Globus pallidus (tissue), 1 donor: ENCODE data around the gene ARL6IP4.

Source experiments
- DNase-seq: peaks from one replicate; pipeline ENCODE4 v3.0.0-alpha.2; 2015; ENCODE audit warnings: low spot score

Gene ARL6IP4

DNA sequence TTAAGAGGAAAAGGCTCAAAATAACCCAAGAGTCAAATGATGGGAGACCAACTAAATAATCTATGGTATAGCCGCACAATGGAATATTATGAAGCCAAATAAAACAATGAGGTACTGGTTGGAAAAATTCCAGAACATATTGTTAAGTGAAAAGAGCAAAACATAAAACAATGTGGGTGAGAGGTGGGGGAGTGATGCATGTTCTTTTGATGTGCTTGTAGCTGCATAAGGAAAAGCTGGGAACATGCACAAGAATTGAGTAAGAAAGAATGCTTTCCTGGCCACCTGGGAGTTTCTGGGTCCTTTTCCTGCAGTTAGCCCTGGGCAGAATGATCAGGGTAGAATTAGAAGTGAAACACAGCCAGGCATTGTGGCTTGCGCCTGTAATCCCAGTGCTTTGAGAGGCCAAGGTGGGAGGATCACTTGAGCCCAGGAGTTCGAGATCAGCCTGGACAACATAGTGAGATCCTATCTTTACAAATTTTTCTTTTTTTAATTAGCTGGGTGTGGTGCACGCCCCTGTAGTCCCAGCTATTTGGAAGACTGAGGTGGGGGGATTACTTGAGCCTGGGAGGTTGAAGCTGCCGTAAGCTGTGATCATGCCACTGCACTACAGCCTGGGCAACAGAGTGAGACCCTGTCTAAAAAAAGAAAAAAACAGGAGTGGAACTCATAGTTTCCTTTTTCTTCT is 22.1 kb upstream of the ARL6IP4 start:
- DNase-seq = no peak

DNA sequence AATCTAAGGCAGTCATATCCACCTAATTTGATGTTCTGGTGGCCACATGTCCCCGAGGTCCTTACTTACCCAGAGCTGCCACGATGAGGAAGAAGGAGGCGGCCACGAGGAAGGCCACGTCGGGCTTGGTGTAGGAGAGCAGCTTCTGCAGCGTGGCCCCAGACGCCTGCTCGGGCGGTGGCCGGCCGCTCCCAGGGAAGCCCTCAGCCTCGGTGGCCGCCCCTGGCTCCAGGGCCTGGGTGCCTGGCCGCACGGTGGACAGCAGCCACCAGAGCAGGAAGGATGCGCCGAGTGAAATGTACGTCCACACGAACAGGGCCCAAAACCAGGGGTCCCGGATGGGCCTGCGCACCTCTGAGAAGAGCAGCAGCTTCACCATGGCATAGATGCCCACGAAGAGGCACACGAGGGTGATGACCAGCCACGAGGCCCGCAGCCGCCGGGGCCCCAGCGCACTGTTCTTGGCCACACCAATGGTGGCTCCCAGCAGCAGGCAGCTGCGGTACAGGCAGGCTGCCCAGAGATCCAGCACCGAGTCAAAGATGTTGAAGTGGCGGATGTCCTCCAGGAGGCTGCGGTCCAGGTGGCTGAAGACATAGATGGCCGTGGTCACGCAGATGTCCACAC is 20.8 kb upstream of the ARL6IP4 start:
- no peak for DNase-seq

DNA sequence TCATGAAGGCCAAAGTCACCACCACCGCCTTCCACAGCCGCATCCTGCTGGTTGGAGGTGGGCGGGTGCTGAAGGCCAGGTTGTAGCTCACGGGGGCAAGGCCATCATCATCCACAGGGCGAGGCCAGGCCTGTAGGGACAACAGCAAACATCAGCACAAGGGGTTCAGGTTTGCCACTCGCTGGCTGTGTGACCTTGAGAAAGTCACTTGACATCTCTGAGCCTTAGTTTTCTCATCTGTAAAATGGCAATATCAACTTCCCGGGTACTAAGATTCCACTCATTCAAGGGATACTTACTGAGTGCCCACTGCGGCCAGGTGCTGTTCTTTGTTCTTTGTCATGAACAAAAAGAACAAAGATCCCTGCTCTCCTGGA is 20.3 kb upstream of the ARL6IP4 start:
- no peak for DNase-seq

DNA sequence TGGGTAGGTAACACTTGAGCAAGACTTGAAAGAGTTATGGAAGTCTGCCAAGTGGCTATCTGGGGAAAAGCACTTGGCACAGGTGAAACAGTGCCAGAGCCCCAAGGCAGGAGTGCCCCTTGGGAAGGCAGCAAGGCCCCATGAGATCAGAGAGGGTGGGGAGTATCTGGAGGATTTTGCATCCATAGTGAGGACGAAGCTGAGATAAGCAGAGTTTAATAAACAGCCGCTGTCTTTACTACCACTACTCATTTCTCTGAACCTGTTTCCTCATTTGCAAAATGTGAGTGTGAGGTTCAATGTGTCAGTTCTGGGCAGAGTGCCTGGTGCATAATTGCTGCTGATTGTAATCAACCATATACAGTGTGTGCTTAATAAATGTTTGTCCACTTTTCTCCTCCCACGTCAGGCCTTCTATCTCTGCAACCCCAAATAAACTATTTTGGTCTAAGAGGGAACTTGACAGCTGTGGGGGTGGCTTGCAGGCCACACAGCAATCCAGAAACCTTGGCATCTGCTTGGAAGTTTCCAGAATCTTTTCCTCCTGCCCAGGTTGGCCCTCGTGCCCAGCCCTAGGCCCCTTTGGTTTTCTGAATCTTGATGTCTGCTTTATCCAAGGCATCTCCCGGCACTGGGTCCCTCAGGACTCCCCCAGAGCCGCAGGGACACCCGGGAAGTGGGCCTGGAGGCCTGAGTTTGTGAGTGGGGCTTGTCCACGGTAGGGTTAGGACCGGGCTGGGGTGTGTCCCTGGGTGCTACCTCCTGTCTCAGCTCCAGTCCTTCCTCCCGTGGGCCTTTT is 18.8 kb upstream of the ARL6IP4 start:
- no peak for DNase-seq

DNA sequence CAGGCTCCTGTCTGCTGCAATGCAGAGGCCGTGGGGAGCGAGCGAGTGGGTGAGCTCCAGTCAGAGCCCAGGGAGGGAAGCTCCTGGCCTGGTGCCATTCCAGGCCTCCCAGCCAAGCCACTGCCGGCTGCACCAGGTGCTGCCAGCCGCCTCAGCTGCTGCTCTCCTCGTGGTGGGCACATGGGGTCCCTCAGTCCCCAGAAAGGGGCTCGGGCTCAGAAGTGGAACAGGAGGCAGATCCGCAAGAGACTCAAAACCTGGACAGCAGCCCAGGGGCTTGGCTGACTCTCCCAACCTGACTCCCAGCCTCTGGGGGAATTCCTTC is 16.6 kb upstream of the ARL6IP4 start:
- peak; percentile 34 for DNase-seq

DNA sequence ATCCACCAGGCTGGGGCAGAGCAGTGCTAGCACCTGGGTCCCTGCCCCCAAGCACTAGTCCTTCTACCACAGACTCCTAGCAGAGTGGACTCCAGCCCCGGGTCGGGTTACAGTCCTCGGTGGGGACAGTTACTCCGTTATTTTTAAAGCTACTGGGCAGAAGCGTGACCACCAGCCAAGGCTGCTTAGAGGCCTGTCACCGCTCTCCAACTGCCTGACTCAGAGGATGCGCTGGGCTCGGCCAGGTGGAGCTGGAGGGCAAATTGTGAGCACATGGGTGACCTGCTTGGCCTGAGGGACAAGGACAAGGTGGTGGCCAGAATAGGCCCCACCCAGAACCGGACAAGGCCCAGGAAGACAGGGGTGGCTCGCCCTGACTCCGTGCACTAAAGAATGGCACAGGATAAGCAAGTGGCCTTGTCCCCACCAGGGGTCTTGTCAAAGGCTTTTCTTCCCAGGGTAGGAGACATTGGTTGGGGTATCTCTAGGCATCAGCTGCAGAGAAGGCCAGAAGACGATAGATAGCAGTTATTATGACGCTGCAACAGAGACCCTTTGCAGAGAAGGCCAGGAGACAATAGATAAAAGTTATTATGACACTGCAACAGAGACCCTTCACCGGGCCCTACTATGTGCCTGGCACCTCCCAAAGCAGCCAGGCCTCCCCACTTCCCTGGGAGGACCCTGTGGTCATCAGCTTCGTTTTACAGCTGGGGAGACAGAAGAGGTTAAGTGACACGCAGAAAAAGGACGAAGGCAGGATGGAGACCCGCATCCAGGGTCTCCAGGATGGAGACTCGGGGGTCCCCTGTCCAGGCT is 15.8 kb upstream of the ARL6IP4 start:
- DNase-seq = no peak

DNA sequence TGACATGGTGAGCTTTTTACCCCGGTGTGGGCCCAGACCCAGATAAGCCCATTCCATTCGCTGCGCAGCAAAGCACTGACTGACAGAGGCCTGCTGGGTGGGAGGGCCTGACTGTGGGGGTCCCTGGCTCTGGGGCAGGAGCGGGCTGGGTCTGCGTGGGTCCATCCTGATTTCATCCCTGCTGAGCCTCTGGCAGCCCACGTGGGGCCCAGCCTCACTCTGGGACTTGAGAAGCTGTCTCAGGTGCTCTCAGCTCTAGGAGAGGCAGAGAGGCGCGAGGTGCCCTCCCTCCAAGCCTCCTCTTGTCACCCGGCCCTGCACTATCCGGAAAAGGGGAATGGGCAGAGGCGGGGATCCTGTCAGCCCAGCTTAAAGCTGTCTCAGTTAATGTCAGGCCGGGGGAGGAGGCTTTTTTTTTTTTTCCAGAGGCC is 15.1 kb upstream of the ARL6IP4 start:
- DNase-seq = no peak

DNA sequence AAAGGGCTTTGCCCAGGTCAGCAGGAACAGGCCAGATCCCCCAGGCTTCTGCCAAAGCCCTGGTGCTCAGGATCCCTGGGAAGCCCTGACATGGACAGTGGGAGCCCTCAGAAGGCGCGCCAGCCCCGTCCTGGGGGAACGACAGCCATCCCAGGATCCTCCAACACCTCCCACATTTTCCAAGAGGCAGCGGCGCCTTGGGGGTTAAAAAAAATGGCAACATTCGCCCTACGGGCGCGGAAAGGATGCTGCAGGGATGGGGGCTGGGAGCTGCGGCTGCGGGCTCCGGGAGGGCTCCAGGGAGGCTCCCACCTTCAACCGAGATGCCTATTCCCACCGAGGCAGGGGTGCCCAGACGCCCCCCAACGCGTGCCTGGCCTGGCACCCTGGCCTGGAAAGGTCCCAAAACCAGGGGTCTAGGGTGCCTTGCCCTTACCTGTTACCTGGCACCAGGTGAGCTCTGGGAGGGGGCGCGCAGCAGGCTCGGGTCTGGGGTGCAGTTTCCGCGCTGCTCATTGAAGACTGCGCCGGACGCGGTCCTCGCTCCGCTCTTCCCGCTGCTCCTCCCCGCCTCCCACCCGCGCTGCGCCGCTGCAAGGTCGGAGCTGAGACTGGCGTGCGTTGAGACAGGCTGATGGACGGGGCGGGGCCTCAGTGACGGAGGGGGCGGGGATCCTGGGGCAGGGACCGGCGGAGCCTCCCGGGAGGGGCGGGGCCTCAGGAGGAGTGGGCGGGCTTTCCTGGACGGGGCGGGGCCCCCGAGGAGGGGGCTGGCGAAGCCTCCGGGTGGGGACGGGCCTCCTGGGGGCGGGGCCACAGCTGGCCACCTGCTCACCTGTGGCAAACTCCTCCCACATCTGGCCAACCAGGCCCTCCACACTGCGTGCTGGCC is 14.4 kb upstream of the ARL6IP4 start, which contains the start of gene ABCB9:
TSS of gene ABCB9 (minus strand) at position 613 of the 892 bp plus-strand sequence. CDS start 6,228 bp downstream, outside the sequence.
- DNase-seq = peak; percentile 90

DNA sequence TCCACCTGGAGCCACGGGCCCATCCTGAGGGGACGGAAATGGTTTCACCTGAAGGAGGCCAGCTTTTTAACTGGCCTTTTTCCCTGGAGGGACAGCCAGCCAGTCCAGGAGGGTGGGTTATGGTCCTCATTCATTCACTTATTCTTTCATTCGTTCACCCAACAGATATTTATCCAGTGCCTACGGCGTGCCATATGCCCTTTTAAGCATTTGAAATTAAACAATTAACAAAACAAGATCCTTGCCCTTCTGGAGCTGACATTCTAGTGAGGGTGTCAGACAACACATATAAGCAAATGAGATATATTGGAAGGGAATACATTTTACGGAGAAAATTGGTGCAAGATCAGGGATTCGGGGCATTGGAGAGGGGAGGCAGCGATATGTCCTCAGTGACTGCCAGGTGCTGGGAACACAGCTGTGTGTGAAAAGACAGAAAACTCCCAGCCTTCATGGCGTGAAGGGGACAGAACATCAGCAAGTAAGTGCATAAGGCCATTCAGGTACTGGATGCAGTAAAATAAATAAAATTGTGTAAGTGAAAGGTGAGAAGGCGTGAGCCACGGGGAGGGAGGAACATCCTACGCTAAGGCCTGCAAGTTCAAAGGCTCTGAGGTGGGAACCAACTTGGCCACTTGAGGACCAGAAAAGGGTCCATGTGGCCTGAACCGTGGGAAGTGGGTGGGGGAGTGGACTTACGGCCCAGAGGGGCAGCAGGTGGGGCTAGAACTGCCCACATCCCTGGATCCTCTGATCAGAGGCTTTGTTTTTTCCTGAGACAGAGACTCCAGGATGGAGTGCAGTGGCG is 13.5 kb upstream of the ARL6IP4 start:
- no peak for DNase-seq

DNA sequence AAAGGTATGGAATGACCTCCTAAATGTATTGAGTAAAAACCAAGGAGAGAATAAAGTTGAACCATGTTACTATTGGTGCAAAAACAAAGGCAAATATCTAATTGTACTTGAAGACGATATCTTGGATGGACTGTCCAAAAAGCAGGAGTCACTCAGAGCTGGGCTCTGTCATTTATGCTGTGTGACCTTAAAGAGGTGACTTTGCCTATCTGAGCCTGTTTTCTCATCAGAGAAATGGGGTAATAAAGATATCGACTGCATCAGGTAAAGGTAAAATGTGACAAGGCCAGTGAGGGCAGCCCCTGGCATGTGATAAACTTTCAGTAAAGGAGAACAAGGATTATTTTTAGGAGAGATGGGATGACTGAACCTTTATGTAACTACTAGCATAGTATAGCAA is 12.4 kb upstream of the ARL6IP4 start:
- no peak for DNase-seq

DNA sequence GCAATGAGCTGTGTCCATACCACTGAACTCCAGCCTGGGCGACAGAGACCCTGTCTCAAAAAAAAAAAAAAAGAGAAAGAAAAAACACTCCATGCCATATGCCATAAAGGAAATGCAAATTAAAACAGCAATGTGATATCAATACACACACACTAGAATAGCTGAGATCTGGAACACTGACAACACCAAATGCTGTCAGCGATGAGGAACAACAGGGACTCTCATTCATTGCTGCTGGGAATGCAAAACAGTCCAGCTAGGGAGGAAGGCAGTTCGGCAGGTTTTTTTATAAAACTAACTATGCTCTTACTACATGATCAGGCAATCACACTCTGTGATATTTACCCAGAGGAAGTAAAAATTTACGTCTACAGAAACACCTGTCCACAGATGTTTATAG is 10.8 kb upstream of the ARL6IP4 start:
- DNase-seq = peak; percentile 80

DNA sequence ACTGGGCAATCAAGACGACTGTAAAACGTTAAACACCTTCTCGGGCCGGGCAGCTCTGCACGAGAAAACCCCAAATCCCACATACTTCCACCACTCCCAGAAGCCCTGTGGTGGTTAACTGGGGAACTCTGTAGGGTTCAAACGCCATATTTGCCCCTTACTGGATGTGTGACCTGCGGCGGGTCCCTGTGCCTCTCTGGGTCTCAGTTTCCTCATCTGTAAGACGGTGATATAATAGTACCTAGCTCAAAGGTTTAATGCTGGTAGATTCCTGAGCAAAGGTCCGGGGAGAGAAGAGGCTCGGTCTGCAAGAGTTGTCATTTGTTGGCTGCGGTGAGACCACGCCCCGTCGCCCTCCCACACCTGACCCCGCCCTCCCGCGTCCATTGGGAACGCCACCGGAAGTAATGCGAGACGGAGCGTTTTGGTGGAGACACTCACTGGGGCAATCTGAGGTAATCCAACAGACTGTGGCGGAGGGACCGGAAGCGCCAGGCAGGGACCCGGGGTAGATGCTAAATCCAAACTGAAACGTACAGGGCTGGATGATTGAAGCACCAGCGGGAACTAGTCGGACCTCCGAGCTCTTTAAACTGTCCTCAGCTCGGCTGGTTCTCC is 6.1 kb upstream of the ARL6IP4 start:
- DNase-seq = peak; percentile 98

DNA sequence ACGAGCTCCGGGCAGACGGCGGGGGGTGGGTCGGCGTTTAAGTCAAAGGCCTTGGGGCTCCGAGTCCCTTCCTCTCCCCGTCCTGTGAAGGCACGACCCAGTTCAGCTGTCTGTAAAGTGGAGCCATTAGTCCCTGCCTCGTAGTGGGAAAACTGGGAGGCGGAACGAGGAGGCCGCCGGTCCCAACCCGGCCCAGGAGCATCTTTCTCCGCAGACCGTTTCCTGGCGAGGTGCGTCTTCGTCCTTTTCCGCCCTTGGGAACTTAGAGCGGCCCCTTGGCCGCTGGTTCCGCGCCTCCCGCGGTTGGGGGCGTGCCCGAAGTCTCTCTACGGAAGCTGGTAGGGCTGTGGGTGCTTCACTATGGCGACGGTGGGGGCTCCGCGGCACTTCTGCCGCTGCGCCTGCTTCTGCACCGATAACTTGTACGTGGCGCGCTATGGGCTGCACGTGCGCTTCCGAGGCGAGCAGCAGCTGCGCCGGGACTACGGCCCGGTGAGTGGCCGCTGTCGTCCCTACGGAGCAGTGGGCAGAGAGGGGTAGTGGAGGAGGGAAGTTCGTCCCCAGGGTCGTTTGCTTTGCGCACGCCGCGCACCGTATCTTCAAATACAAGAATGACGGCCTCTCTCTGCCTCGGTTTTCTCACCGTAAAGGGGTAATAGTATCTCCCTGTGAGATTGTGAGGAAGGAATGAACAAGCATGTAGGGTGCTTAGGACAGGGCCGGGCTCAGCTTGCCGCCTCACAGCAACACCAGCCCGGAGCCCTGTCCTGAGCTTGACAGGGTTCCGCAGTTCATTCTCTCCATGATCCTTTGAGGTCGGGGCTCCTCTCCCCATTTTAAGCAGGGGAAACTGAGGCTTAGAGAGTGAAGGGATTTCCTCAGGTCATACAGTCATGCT is 5.3 kb upstream of the ARL6IP4 start, which contains the start of gene OGFOD2:
TSS of gene OGFOD2 (plus strand) at position 353 of the 898 bp plus-strand sequence. CDS start at position 361, 8 bp downstream.
- DNase-seq = peak; percentile 87

DNA sequence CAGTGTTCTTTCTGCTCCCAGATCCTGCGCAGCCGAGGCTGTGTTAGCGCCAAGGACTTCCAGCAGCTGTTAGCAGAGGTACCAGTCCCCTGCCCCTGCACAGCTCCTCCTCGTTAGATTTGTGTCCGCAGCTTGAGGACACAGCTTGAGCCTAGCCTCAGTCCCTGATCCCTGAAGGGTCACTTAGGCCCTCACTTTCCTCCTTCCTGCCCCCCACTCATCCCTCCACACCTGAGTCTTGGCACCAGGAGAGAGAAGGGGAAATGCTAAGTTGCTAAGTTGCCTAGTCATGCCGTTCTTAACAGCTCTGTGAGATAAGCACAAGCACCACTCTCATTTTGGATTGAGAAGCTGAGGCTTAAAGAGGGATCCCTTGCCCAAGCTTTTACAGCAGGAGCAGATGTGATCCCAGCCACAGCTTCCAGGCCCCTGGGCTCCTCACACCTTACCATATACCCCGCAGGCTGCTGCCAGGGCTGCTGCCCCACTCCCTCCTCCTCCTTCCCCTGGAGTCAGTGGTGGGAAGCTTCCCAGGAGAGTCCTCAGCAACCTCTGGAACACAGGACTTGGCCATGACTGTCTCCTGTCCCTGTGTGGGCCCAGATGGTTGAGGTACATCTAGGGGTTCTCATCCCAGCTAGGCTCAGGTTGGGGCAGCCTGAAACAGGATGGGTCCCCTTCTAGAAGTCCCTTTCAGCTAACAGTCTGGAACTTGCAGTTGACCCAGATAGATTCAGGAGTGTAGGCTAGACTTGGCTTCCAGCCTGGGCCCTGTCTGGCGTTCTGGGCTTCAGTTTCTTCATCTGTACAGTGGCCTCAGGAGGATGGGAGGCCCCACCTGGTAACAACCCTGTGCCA is 4.5 kb upstream of the ARL6IP4 start:
- no peak for DNase-seq

DNA sequence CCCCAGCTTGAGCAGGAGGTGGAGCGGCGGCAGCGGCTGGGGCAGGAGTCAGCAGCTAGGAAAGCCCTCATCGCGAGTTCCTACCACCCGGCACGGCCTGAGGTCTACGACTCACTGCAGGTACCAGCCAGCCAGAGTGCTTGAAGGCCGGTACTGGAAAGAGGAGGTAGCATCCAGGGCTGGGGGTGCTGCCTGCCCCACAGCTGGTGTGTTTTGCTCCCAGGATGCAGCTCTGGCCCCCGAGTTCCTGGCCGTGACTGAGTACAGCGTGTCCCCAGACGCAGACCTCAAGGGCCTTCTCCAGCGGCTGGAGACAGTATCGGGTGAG is 3.9 kb upstream of the ARL6IP4 start:
- no peak for DNase-seq

DNA sequence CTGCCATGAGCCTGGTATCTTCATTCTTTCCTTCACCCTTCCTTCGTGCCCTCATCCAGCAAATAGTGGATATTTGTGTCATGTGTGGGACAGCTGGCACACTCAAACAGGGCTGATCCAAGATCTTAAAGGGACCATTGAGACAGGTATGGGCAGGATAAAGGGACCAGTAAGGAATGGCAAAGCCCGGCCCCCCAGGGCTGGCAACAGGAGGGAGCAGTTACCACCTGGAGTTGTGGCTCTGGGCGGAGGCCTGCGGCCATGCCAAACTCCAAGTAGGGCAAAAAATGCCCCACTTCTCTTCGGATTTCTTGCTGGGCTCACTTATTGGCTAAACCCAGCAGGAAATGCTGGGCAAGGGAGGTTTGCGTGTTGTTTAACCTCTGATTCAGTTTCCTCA is 3.3 kb upstream of the ARL6IP4 start:
- DNase-seq = no peak

DNA sequence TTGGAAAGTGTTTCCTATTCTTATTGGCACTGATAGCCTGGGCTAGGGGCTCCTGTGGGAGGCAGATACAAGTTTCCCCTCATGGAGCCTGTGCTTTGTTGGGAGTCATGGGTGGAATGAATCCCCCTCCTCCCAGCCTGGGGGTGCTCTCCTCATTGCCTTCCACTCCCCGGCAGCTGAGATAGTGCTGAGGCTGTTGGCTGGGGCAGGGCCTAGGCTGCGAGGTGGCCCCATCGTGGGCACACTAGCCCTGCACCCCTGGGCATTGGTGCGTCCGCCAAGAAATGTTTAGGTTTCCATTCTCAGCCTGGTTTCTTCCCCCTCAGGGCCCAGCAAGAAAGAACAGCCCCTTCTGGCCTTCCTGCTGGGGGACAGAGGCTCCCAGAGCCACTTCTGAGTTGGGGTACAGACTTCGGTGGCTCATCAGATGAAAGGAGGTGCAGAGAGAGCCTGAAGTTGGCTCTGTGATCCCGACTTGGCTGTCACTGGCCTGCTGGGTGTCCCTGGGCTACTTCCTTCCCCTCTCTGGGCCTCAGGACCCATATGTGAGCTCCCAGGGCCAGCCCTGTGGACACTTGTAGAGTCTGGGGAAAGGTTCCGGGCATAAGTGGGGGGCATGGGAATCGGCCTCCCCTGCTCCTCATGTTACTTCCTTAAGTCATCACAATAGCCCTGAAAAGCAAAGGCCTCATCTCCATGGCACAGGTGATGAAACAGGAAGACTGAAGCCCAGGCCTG is 2.7 kb upstream of the ARL6IP4 start:
- DNase-seq = no peak
